Nephron (organoid): ENCODE data around the gene PIAS1.
"Not testable (repeated sequence)": the region's sequence is repeated elsewhere in the genome, so short reads cannot be mapped to it uniquely, and the experiment has no call there.

Experiments
- H3K27ac Mint-ChIP-seq, 3 experiments: 2 replicates each; pipeline ENCODE4 v1.8.0; 2020; ENCODE audit warnings: mixed read lengths in 3 of 3, mild to moderate bottlenecking in 2 of 3, moderate library complexity in 1 of 3
- H3K27me3 Mint-ChIP-seq: 2 replicates; pipeline ENCODE4 v1.8.0; 2021; ENCODE audit warnings: low read depth, mild to moderate bottlenecking, moderate library complexity, mixed read lengths
- H3K36me3 Mint-ChIP-seq: 2 replicates; pipeline ENCODE4 v1.8.0; 2020; ENCODE audit warnings: low read depth, mixed read lengths
- H3K4me1 Mint-ChIP-seq: 2 replicates; pipeline ENCODE4 v1.8.0; 2020; ENCODE audit warnings: mixed read lengths
- H3K4me3 Mint-ChIP-seq, 3 experiments: 2 replicates each; pipeline ENCODE4 v1.8.0; 2020; ENCODE audit warnings: mild to moderate bottlenecking in 3 of 3, mixed read lengths in 3 of 3, moderate library complexity in 2 of 3
- H3K9me3 Mint-ChIP-seq: 2 replicates; pipeline ENCODE4 v1.8.0; 2020; ENCODE audit warnings: mixed read lengths
- CTCF ChIP-seq, 3 experiments: fragments of 200-600 bp; sonication (generic); IDR thresholded peaks; one replicate each; pipeline ENCODE4 v1.5.0; 2021; ENCODE audit warnings: antibody characterized with exemption in 3 of 3; ENCODE audit not compliant: unreplicated experiment in 3 of 3

PIAS1 gene

GRCh38 chr15:68053701-68054627, at the start of gene PIAS1:
Gene PIAS1 (plus strand): TSS chr15:68054315. CDS start chr15:68054327, 12 bp downstream.
- no peaks in the 10 kb centered on the region for H3K9me3 Mint-ChIP-seq
- peak in 1 of 3 experiments; percentile 10 for TF ChIP-seq CTCF (IDR thresholded peaks at IDR 0.05; ENCODE audit: unreplicated experiment in 3 of 3)
- H3K27me3 Mint-ChIP-seq = no peaks in the 10 kb centered on the region
- peaks cover 31% of the 10 kb centered on the region for H3K4me1 Mint-ChIP-seq
- peak within 1 kb of the TSS; percentile 82 to 92 (median 92) for H3K27ac Mint-ChIP-seq
- H3K4me3 Mint-ChIP-seq = peak within 1 kb of the TSS; percentile 89 to 98 (median 94)
- peaks cover 4% of the 10 kb centered on the region for H3K36me3 Mint-ChIP-seq

GRCh38 chr15:68007642-68008041, 46.5 kb upstream of the PIAS1 start:
- not testable (repeated sequence) for H3K27ac Mint-ChIP-seq, H3K4me1 Mint-ChIP-seq, H3K36me3 Mint-ChIP-seq, H3K4me3 Mint-ChIP-seq, H3K27me3 Mint-ChIP-seq
- peaks cover 10% of the 10 kb centered on the region for H3K9me3 Mint-ChIP-seq

- peaks cover 3% of the 10 kb centered on the region for H3K36me3 Mint-ChIP-seq
- H3K9me3 Mint-ChIP-seq = peaks cover 10% of the 10 kb centered on the region
- H3K27me3 Mint-ChIP-seq = peaks cover 11% of the 10 kb centered on the region
- no peak overlapping the region for H3K27ac Mint-ChIP-seq
- no peaks in the 10 kb centered on the region for H3K4me1 Mint-ChIP-seq
- no peak for TF ChIP-seq CTCF (IDR thresholded peaks at IDR 0.05; ENCODE audit: unreplicated experiment in 3 of 3)
- no peak overlapping the region for H3K4me3 Mint-ChIP-seq
These were observed 43.6 kb upstream of the PIAS1 start for GRCh38 chr15:68010361-68011153.

GRCh38 chr15:68012911-68013310, 41.2 kb upstream of the PIAS1 start:
- no peak for TF ChIP-seq CTCF (IDR thresholded peaks at IDR 0.05; ENCODE audit: unreplicated experiment in 3 of 3)
- H3K27ac Mint-ChIP-seq = no peak overlapping the region

GRCh38 chr15:68014219-68014618, 39.9 kb upstream of the PIAS1 start:
- H3K27me3 Mint-ChIP-seq = peaks cover 13% of the 10 kb centered on the region

More at GRCh38 chr15:68012911-68013310, 41.2 kb upstream of the PIAS1 start:
- Mint-ChIP-seq H3K36me3 (peaks cover 3% of the 10 kb centered on the region), H3K27me3 (peaks cover 11% of the 10 kb centered on the region), H3K4me1 (no peaks in the 10 kb centered on the region), H3K9me3 (peaks cover 8% of the 10 kb centered on the region), H3K4me3 (no peak overlapping the region)

More at GRCh38 chr15:68014219-68014618, 39.9 kb upstream of the PIAS1 start:
- Mint-ChIP-seq H3K9me3 (peaks cover 5% of the 10 kb centered on the region), H3K4me1 (no peaks in the 10 kb centered on the region), H3K27ac (no peak overlapping the region), H3K4me3 (no peak overlapping the region), H3K36me3 (no peaks in the 10 kb centered on the region)
- no peak for TF ChIP-seq CTCF (IDR thresholded peaks at IDR 0.05; ENCODE audit: unreplicated experiment in 3 of 3)
